H1 (cell line): ENCODE data around the gene NBL1. TPM values are rescaled to one million over a fixed set of nuclear protein-coding genes. Genes with fewer than 3 reads are reported as not detected.

ENCODE experiments used
- CHD7 ChIP-seq: fragments of 300-600 bp; sonication (generic); IDR thresholded peaks from 2 replicates; pipeline ENCODE4 v1.7.1; 2012; ENCODE audit warnings: low read length, moderate library complexity, mild to moderate bottlenecking, inconsistent platforms; ENCODE audit not compliant: insufficient replicate concordance
- NANOG ChIP-seq: IDR thresholded peaks from 2 replicates; pipeline ENCODE4 v1.6.1; 2011; ENCODE audit warnings: low read length, low read depth, mild to moderate bottlenecking, inconsistent platforms; ENCODE audit not compliant: insufficient read depth, poor library complexity, severe bottlenecking
- polyA plus RNA-seq, 7 experiments: library from polyadenylated mRNA; depleted of rRNA in 3 of 7; stranded (reverse) in 5 of 7; unstranded in 2 of 7; fragments of >200 nt in 5 of 7; fragments of 200-250 nt in 2 of 7; gene quantifications; 1 replicate in 5 of 7; 2 replicates in 1 of 7; 4 replicates in 1 of 7; pipeline versions ENCODE4 v1.2.1 to v1.2.3, GENCODE V29; 2011 to 2013; ENCODE audit warnings: missing spikeins in 2 of 7, mixed read lengths in 2 of 7
- total RNA-seq: library from RNA; stranded (reverse); fragmentation: NEBNext Ultra II Directional; extraction: Animal tissue kit (Norgen Biotek cat#: 25700); gene quantifications from 2 replicates; pipeline ENCODE4 v1.2.1, GENCODE V29; 2021

Gene NBL1
- total and polyA plus RNA-seq, 2 of the 8 experiments (the other 6 are each of a cell fraction or from before 2014, with no cell fraction given): 8.7 to 9.7 TPM

DNA sequence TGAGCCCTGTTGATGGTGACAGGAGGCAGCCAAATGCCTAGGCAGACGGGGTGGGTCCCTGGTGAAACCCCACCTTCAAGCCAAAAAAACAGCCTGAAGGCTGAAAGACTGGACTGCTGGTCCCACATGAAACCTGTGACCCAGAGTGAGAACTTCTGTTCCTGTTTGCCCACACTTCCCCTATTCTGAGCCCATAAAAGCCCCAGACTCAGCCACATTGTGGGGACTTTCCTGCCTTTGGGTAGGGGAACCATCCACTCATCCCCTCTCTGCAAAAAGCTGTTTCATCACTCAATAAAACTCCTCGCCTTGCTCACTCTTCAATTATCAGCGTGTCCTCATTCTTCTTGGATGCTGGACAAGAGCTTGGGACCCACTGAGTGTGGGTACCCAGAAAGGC, 45.7 kb downstream of the NBL1 start (continued):
- TF ChIP-seq CHD7 (no peak), NANOG (no peak)
